GM12878 (cell line): ENCODE measurements around the gene TMEM167B. TPM values are rescaled to one million over a fixed set of nuclear protein-coding genes. Genes with fewer than 3 reads are reported as not detected.

Experiments used
- NKRF ChIP-seq: fragments of 450-650 bp; conservative IDR thresholded peaks from 2 replicates; pipeline ENCODE4 v1.6.1; 2017; ENCODE audit warnings: mild to moderate bottlenecking, moderate library complexity
- SMAD1 ChIP-seq: fragments of 450-650 bp; IDR thresholded peaks from 2 replicates; pipeline ENCODE4 v1.6.1; 2018; ENCODE audit warnings: mild to moderate bottlenecking, low read depth; ENCODE audit not compliant: partially characterized antibody
- SMAD5 ChIP-seq: IDR thresholded peaks from 2 replicates; pipeline ENCODE4 v1.6.1; 2016; ENCODE audit warnings: antibody characterized with exemption, low read depth
- ZNF217 ChIP-seq: fragments of 450-650 bp; IDR thresholded peaks from 2 replicates; pipeline ENCODE4 v1.6.1; 2017; ENCODE audit warnings: antibody characterized with exemption, mild to moderate bottlenecking
- polyA plus RNA-seq, 11 experiments: library from polyadenylated mRNA; depleted of rRNA in 4 of 11; unstranded in 6 of 11; stranded (reverse) in 5 of 11; fragments of >200 nt; fragmentation: Nextera tagmentation in 4 of 11; fragmentation: Illumina TruSeq in 1 of 11; extraction: Ambion mirVana in 4 of 11; extraction: Trizol in 1 of 11; gene quantifications; 1 replicate in 1 of 11; 2 replicates in 10 of 11; pipeline versions ENCODE4 v1.2.1 to v1.2.3, GENCODE V29; 2011 to 2016; ENCODE audit warnings: inconsistent platforms in 2 of 11, missing spikeins in 2 of 11, low read depth in 1 of 11
- total RNA-seq, 4 experiments: library from RNA; depleted of rRNA in 3 of 4; stranded (reverse); fragments of >200 nt in 3 of 4; fragmentation: Illumina TruSeq in 1 of 4; extraction: Trizol in 1 of 4; gene quantifications; 2 replicates each; pipeline versions ENCODE4 v1.2.1 to v1.2.3, GENCODE V29; 2013 to 2021
- TF ChIP-seq, protein P1 (sequence below): fragments of 450-650 bp; formaldehyde crosslinking; IDR thresholded peaks from 2 replicates; pipeline ENCODE4 v1.4.0; 2022; ENCODE audit warnings: mild to moderate bottlenecking, moderate library complexity
- TF ChIP-seq, protein P2 (sequence below): fragments of 450-650 bp; formaldehyde crosslinking; IDR thresholded peaks from 2 replicates; pipeline ENCODE4 v1.4.0; 2020; ENCODE audit warnings: mild to moderate bottlenecking, moderate library complexity

TMEM167B gene
- total and polyA plus RNA-seq, 10 of the 15 experiments (the other 5 are each of a cell fraction or from before 2014, with no cell fraction given): 15.6 to 26.1 (median 21.1) TPM

DNA sequence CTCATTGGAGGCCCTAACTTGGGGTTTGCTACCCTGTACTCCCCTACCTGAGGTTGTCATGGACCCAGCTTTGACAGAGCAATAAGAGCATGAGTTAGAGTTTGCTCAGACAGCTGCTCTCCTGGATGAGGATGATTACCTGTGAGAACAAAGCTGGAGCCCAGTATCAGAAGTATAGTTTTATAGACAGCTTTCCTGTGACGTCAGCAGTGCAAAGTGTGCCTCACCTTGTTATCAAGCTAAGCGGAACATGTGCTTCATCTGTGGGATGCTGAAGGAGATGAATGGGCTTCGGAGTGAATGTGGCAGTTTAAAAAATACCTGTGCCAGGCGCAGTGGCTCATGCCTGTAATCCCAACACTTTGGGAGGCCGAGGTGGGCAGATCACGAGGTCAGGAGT is 43.2 kb upstream of the TMEM167B start (continued):
- TF ChIP-seq, protein P1, sequence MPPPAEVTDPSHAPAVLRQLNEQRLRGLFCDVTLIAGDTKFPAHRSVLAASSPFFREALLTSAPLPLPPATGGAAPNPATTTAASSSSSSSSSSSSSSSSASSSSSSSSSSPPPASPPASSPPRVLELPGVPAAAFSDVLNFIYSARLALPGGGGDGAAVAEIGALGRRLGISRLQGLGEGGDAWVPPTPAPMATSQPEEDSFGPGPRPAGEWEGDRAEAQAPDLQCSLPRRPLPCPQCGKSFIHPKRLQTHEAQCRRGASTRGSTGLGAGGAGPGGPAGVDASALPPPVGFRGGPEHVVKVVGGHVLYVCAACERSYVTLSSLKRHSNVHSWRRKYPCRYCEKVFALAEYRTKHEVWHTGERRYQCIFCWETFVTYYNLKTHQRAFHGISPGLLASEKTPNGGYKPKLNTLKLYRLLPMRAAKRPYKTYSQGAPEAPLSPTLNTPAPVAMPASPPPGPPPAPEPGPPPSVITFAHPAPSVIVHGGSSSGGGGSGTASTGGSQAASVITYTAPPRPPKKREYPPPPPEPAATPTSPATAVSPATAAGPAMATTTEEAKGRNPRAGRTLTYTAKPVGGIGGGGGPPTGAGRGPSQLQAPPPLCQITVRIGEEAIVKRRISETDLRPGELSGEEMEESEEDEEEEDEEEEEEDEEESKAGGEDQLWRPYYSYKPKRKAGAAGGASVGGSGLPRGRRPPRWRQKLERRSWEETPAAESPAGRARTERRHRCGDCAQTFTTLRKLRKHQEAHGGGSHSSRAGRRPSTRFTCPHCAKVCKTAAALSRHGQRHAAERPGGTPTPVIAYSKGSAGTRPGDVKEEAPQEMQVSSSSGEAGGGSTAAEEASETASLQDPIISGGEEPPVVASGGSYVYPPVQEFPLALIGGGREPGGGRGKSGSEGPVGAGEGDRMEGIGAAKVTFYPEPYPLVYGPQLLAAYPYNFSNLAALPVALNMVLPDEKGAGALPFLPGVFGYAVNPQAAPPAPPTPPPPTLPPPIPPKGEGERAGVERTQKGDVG: no peak
- TF ChIP-seq SMAD5: no peak
- no peak for TF ChIP-seq SMAD1
- no peak for TF ChIP-seq ZNF217
- no peak for TF ChIP-seq NKRF
- TF ChIP-seq, protein P2, sequence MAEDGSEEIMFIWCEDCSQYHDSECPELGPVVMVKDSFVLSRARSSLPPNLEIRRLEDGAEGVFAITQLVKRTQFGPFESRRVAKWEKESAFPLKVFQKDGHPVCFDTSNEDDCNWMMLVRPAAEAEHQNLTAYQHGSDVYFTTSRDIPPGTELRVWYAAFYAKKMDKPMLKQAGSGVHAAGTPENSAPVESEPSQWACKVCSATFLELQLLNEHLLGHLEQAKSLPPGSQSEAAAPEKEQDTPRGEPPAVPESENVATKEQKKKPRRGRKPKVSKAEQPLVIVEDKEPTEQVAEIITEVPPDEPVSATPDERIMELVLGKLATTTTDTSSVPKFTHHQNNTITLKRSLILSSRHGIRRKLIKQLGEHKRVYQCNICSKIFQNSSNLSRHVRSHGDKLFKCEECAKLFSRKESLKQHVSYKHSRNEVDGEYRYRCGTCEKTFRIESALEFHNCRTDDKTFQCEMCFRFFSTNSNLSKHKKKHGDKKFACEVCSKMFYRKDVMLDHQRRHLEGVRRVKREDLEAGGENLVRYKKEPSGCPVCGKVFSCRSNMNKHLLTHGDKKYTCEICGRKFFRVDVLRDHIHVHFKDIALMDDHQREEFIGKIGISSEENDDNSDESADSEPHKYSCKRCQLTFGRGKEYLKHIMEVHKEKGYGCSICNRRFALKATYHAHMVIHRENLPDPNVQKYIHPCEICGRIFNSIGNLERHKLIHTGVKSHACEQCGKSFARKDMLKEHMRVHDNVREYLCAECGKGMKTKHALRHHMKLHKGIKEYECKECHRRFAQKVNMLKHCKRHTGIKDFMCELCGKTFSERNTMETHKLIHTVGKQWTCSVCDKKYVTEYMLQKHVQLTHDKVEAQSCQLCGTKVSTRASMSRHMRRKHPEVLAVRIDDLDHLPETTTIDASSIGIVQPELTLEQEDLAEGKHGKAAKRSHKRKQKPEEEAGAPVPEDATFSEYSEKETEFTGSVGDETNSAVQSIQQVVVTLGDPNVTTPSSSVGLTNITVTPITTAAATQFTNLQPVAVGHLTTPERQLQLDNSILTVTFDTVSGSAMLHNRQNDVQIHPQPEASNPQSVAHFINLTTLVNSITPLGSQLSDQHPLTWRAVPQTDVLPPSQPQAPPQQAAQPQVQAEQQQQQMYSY (CRISPR knock-in tag): no peak
